Mesenchymal stem cell (in vitro differentiated cells and primary cell): ENCODE data around the gene C1QTNF8.

Experiments
- DNase-seq: peaks from one replicate; pipeline ENCODE4 v3.0.0-alpha.2; 2013
- H2AFZ ChIP-seq: one replicate; pipeline ENCODE4 v1.6.1; 2013; ENCODE audit warnings: low read depth, mild to moderate bottlenecking, control low read depth, inconsistent platforms, low read length, moderate library complexity
- H2AK5ac ChIP-seq: 2 replicates; pipeline ENCODE4 v1.6.1; 2013; ENCODE audit warnings: low read length, moderate library complexity, mild to moderate bottlenecking, inconsistent platforms; ENCODE audit not compliant: severe bottlenecking
- H2BK120ac ChIP-seq: one replicate; pipeline ENCODE4 v1.6.1; 2013; ENCODE audit warnings: low read depth, mild to moderate bottlenecking, inconsistent platforms, low read length, moderate library complexity
- H2BK12ac ChIP-seq, 2 experiments: one replicate each; pipeline ENCODE4 v1.6.1; 2013; ENCODE audit warnings: inconsistent platforms in 2 of 2, low read length in 2 of 2, mild to moderate bottlenecking in 2 of 2, moderate library complexity in 2 of 2, control low read depth in 1 of 2
- H2BK15ac ChIP-seq: one replicate; pipeline ENCODE4 v1.6.1; 2013; ENCODE audit warnings: mild to moderate bottlenecking, low read depth, inconsistent platforms; ENCODE audit not compliant: poor library complexity, severe bottlenecking
- H2BK5ac ChIP-seq: 2 replicates; pipeline ENCODE4 v1.6.1; 2013; ENCODE audit warnings: low read depth, mild to moderate bottlenecking, low read length, control low read depth, inconsistent platforms; ENCODE audit not compliant: poor library complexity, severe bottlenecking
- H3K14ac ChIP-seq, 2 experiments: one replicate each; pipeline ENCODE4 v1.6.1; 2013; ENCODE audit warnings: inconsistent platforms in 2 of 2, low read length in 2 of 2, control low read depth in 1 of 2, mild to moderate bottlenecking in 1 of 2, moderate library complexity in 1 of 2
- H3K18ac ChIP-seq, 2 experiments: one replicate each; pipeline ENCODE4 v1.6.1; 2013; ENCODE audit warnings: inconsistent platforms in 2 of 2, low read length in 2 of 2, control low read depth in 1 of 2, low read depth in 1 of 2, mild to moderate bottlenecking in 1 of 2
- H3K23ac ChIP-seq, 2 experiments: one replicate each; pipeline ENCODE4 v1.6.1; 2013; ENCODE audit warnings: inconsistent platforms in 2 of 2, low read length in 2 of 2, mild to moderate bottlenecking in 2 of 2, moderate library complexity in 2 of 2, control low read depth in 1 of 2
- H3K27ac ChIP-seq: 2 replicates; pipeline ENCODE4 v1.5.1; 2013; ENCODE audit warnings: mild to moderate bottlenecking, moderate library complexity, low read length, control low read depth, inconsistent platforms; ENCODE audit not compliant: poor library complexity, severe bottlenecking
- H3K27me3 ChIP-seq, 2 experiments: 2 replicates each; pipeline versions ENCODE4 v1.6.1 to v1.7.0; 2013; ENCODE audit warnings: low read length in 2 of 2, mild to moderate bottlenecking in 2 of 2, moderate library complexity in 2 of 2, control low read depth in 1 of 2, inconsistent platforms in 1 of 2; ENCODE audit not compliant: control insufficient read depth in 1 of 2, insufficient read depth in 1 of 2
- H3K36me3 ChIP-seq, 2 experiments: 2 replicates each; pipeline versions ENCODE4 v1.6.1 to v1.7.0; 2013; ENCODE audit warnings: low read length in 2 of 2, control low read depth in 1 of 2, inconsistent platforms in 1 of 2, low read depth in 1 of 2, mild to moderate bottlenecking in 1 of 2; ENCODE audit not compliant: insufficient read depth in 2 of 2, control insufficient read depth in 1 of 2
- H3K4ac ChIP-seq, 2 experiments: one replicate each; pipeline ENCODE4 v1.6.1; 2013; ENCODE audit warnings: inconsistent platforms in 2 of 2, low read length in 2 of 2, mild to moderate bottlenecking in 2 of 2, moderate library complexity in 2 of 2, control low read depth in 1 of 2, low read depth in 1 of 2
- H3K4me1 ChIP-seq: 2 replicates; pipeline ENCODE4 v1.6.1; 2013; ENCODE audit warnings: low read depth, low read length, control low read depth; ENCODE audit not compliant: control insufficient read depth, insufficient read depth
- H3K4me2 ChIP-seq: 2 replicates; pipeline ENCODE4 v1.6.1; 2013; ENCODE audit warnings: low read length, mild to moderate bottlenecking, inconsistent platforms; ENCODE audit not compliant: poor library complexity, severe bottlenecking
- H3K4me3 ChIP-seq, 2 experiments: 2 replicates each; pipeline versions ENCODE4 v1.5.1 to v1.7.0; 2013; ENCODE audit warnings: low read length in 2 of 2, mild to moderate bottlenecking in 2 of 2, control low read depth in 1 of 2, low read depth in 1 of 2; ENCODE audit not compliant: insufficient read depth in 1 of 2
- H3K79me1 ChIP-seq: replicated peaks from 2 replicates; pipeline ENCODE4 v1.6.1; 2013; ENCODE audit warnings: mild to moderate bottlenecking, control low read depth, low read length, inconsistent platforms; ENCODE audit not compliant: poor library complexity, severe bottlenecking
- H3K9ac ChIP-seq: 2 replicates; pipeline ENCODE4 v1.7.0; 2013; ENCODE audit warnings: mild to moderate bottlenecking, low read length, moderate library complexity
- H3K9me3 ChIP-seq: 2 replicates; pipeline ENCODE4 v1.7.0; 2013; ENCODE audit warnings: mild to moderate bottlenecking, low read length; ENCODE audit not compliant: control insufficient read depth
- H4K8ac ChIP-seq: one replicate; pipeline ENCODE4 v1.6.1; 2013; ENCODE audit warnings: inconsistent platforms, mild to moderate bottlenecking, low read length, moderate library complexity
- H4K91ac ChIP-seq: one replicate; pipeline ENCODE4 v1.6.1; 2013; ENCODE audit warnings: mild to moderate bottlenecking, low read length, inconsistent platforms
- WGBS: methylation state at CpG from one replicate; pipeline ENCODE4 v1.1.7; 2013; ENCODE audit warnings: mixed read lengths; 5-methylcytosine and 5-hydroxymethylcytosine counted together

The C1QTNF8 gene

GRCh38 chr16:1101133-1101532 is 5.1 kb upstream of the C1QTNF8 start:
- WGBS = 89% methylated on average over 25 of the region's 25 CpGs
- H2BK120ac ChIP-seq = no peak overlapping the region
- H3K4me2 ChIP-seq = no peak overlapping the region

GRCh38 chr16:1100084-1100800 is 4.2 kb upstream of the C1QTNF8 start:
- Histone ChIP-seq H2AK5ac (no peak overlapping the region), H3K4ac (no peak overlapping the region), H3K18ac (no peak overlapping the region), H3K4me3 (no peak overlapping the region), H3K27me3 (peaks cover 16 to 73% of the 10 kb centered on the region in 2 experiments), H3K27ac (no peak overlapping the region), H2BK12ac (no peak overlapping the region), H3K4me1 (peaks cover 12% of the 10 kb centered on the region), H3K23ac (no peak overlapping the region), H3K4me2 (no peak overlapping the region), H3K9ac (no peak overlapping the region), H2BK120ac (no peak overlapping the region), H4K91ac (no peak overlapping the region), H3K36me3 (no peaks in the 10 kb centered on the region), H4K8ac (no peak overlapping the region), H3K9me3 (no peaks in the 10 kb centered on the region), H3K14ac (no peak overlapping the region), H3K79me1 (no peaks in the 10 kb centered on the region), H2AFZ (no peak overlapping the region), H2BK5ac (no peak overlapping the region), H2BK15ac (no peak overlapping the region)
- WGBS = 82% methylated on average over 16 of the region's 21 CpGs
- no peak for DNase-seq

More at GRCh38 chr16:1101133-1101532, 5.1 kb upstream of the C1QTNF8 start:
- Histone ChIP-seq H3K36me3 (no peaks in the 10 kb centered on the region), H2BK12ac (no peak overlapping the region), H3K79me1 (no peaks in the 10 kb centered on the region), H3K27me3 (peaks cover 16 to 73% of the 10 kb centered on the region in 2 experiments), H2AK5ac (no peak overlapping the region), H3K9me3 (no peaks in the 10 kb centered on the region), H3K18ac (no peak overlapping the region), H3K4me1 (peaks cover 13% of the 10 kb centered on the region), H4K8ac (no peak overlapping the region), H3K4ac (no peak overlapping the region), H2BK15ac (no peak overlapping the region), H3K9ac (no peak overlapping the region), H4K91ac (no peak overlapping the region), H2BK5ac (no peak overlapping the region), H3K4me3 (no peak overlapping the region), H2AFZ (no peak overlapping the region), H3K27ac (no peak overlapping the region), H3K23ac (no peak overlapping the region), H3K14ac (no peak overlapping the region)
- no peak for DNase-seq

- WGBS = 71% methylated on average over 33 of the region's 35 CpGs
- Histone ChIP-seq H2AK5ac (no peak overlapping the region), H2BK15ac (no peak overlapping the region), H3K4ac (no peak overlapping the region), H3K4me3 (no peak overlapping the region), H3K36me3 (no peaks in the 10 kb centered on the region), H3K27me3 (peaks cover 12 to 71% of the 10 kb centered on the region in 2 experiments), H3K27ac (no peak overlapping the region), H2BK5ac (no peak overlapping the region), H3K23ac (no peak overlapping the region), H3K9me3 (no peaks in the 10 kb centered on the region), H2AFZ (no peak overlapping the region), H3K4me2 (no peak overlapping the region), H3K9ac (no peak overlapping the region), H2BK120ac (no peak overlapping the region), H3K4me1 (peaks cover 12% of the 10 kb centered on the region), H3K14ac (no peak overlapping the region), H3K79me1 (no peaks in the 10 kb centered on the region), H3K18ac (no peak overlapping the region), H4K8ac (no peak overlapping the region), H2BK12ac (no peak overlapping the region), H4K91ac (no peak overlapping the region)
- DNase-seq = no peak
Observed at GRCh38 chr16:1099189-1100083, 3.4 kb upstream of the C1QTNF8 start.

GRCh38 chr16:1098266-1098991 is 2.4 kb upstream of the C1QTNF8 start:
- no peak overlapping the region for H2BK5ac ChIP-seq
- WGBS = 69% methylated on average over 34 of the region's 34 CpGs
- no peak overlapping the region for H3K23ac ChIP-seq
- H3K4me3 ChIP-seq = no peak overlapping the region
- no peak overlapping the region for H2AK5ac ChIP-seq
- H3K79me1 ChIP-seq = no peaks in the 10 kb centered on the region
- H3K4me1 ChIP-seq = peaks cover 12% of the 10 kb centered on the region
- no peak overlapping the region for H2BK120ac ChIP-seq
- no peak overlapping the region for H2BK15ac ChIP-seq
- H3K27ac ChIP-seq = no peak overlapping the region
- no peak overlapping the region for H3K14ac ChIP-seq
- no peaks in the 10 kb centered on the region for H3K9me3 ChIP-seq
- no peak overlapping the region for H4K8ac ChIP-seq
- no peaks in the 10 kb centered on the region for H3K36me3 ChIP-seq
- no peak overlapping the region for H3K4me2 ChIP-seq
- peaks cover 2 to 66% of the 10 kb centered on the region in 2 experiments for H3K27me3 ChIP-seq
- no peak for DNase-seq
- no peak overlapping the region for H2AFZ ChIP-seq
- H3K18ac ChIP-seq = no peak overlapping the region
- no peak overlapping the region for H4K91ac ChIP-seq
- no peak overlapping the region for H3K4ac ChIP-seq
- no peak overlapping the region for H2BK12ac ChIP-seq
- H3K9ac ChIP-seq = no peak overlapping the region
